Neural progenitor cell (in vitro differentiated cells): ENCODE data around the gene RFX3. TPM values are rescaled to one million over a fixed set of nuclear protein-coding genes. Genes with fewer than 3 reads are reported as not detected.

Experiments used
- DNase-seq: peaks from one replicate; pipeline ENCODE4 v3.0.0-alpha.2; 2016; ENCODE audit warnings: low spot score
- H2AFZ ChIP-seq: fragments of 200-600 bp; sonication (generic); replicated peaks from 2 replicates; pipeline ENCODE4 v1.6.1; 2016; ENCODE audit warnings: antibody characterized with exemption
- H3F3A ChIP-seq: fragments of 200-600 bp; sonication (generic); 2 replicates; pipeline ENCODE4 v1.6.1; 2016; ENCODE audit warnings: antibody characterized with exemption, low read depth
- H3K27ac ChIP-seq: fragments of 200-600 bp; sonication (generic); 2 replicates; pipeline ENCODE4 v1.5.1; 2016; ENCODE audit warnings: mild to moderate bottlenecking
- H3K27me3 ChIP-seq: fragments of 200-600 bp; sonication (generic); 2 replicates; pipeline ENCODE4 v1.6.1; 2016; ENCODE audit warnings: mild to moderate bottlenecking, moderate library complexity
- H3K36me3 ChIP-seq: fragments of 200-600 bp; sonication (generic); 2 replicates; pipeline ENCODE4 v1.5.1; 2016
- H3K4me1 ChIP-seq: fragments of 200-600 bp; sonication (generic); 2 replicates; pipeline ENCODE4 v1.6.1; 2016; ENCODE audit warnings: mixed run types
- H3K4me2 ChIP-seq: fragments of 200-600 bp; sonication (generic); 2 replicates; pipeline ENCODE4 v1.6.1; 2016
- H3K4me3 ChIP-seq: fragments of 200-600 bp; sonication (generic); 2 replicates; pipeline ENCODE4 v1.5.1; 2016
- H3K79me2 ChIP-seq: fragments of 200-600 bp; sonication (generic); 2 replicates; pipeline ENCODE4 v1.6.1; 2016; ENCODE audit warnings: low read depth
- H3K9ac ChIP-seq: fragments of 200-600 bp; sonication (generic); 2 replicates; pipeline ENCODE4 v1.6.1; 2016
- H3K9me3 ChIP-seq: fragments of 200-600 bp; sonication (generic); 2 replicates; pipeline ENCODE4 v1.5.1; 2016; ENCODE audit warnings: low read depth
- H4K20me1 ChIP-seq: fragments of 200-600 bp; sonication (generic); 2 replicates; pipeline ENCODE4 v1.6.1; 2016; ENCODE audit warnings: low read depth
- H3K27ac Mint-ChIP-seq: 3 replicates; pipeline ENCODE4 v1.8.0; 2021; ENCODE audit warnings: mixed read lengths
- H3K27me3 Mint-ChIP-seq: 2 replicates; pipeline ENCODE4 v1.8.0; 2022; ENCODE audit warnings: low read depth, mild to moderate bottlenecking, inconsistent platforms, moderate library complexity, mixed read lengths; ENCODE audit not compliant: insufficient read depth
- H3K36me3 Mint-ChIP-seq: 3 replicates; pipeline ENCODE4 v1.8.0; 2021; ENCODE audit warnings: mixed read lengths
- H3K4me1 Mint-ChIP-seq: 3 replicates; pipeline ENCODE4 v1.8.0; 2021; ENCODE audit warnings: mixed read lengths
- H3K4me3 Mint-ChIP-seq: 3 replicates; pipeline ENCODE4 v1.8.0; 2021; ENCODE audit warnings: mild to moderate bottlenecking, moderate library complexity, mixed read lengths
- H3K9me3 Mint-ChIP-seq: 3 replicates; pipeline ENCODE4 v1.8.0; 2020; ENCODE audit warnings: mixed read lengths
- CTCF ChIP-seq: fragments of 200-600 bp; sonication (generic); IDR thresholded peaks from 2 replicates; pipeline ENCODE4 v1.5.1; 2017; ENCODE audit warnings: antibody characterized with exemption, mild to moderate bottlenecking
- EZH2 ChIP-seq: fragments of 200-600 bp; sonication (generic); IDR thresholded peaks from 2 replicates; pipeline ENCODE4 v1.6.1; 2017; ENCODE audit warnings: antibody characterized with exemption, mild to moderate bottlenecking, moderate library complexity
- EZH2phosphoT487 ChIP-seq: fragments of 200-600 bp; sonication (generic); IDR thresholded peaks from 2 replicates; pipeline ENCODE4 v1.6.1; 2017; ENCODE audit warnings: antibody characterized with exemption
- total RNA-seq: library from RNA; depleted of rRNA; stranded (reverse); fragments of >200 nt; gene quantifications from 2 replicates; pipeline ENCODE4 v1.2.3, GENCODE V29; 2015; ENCODE audit warnings: low replicate concordance

RFX3 gene
- total RNA-seq, 1 donor from 2014 or later = 39.6 TPM

DNA sequence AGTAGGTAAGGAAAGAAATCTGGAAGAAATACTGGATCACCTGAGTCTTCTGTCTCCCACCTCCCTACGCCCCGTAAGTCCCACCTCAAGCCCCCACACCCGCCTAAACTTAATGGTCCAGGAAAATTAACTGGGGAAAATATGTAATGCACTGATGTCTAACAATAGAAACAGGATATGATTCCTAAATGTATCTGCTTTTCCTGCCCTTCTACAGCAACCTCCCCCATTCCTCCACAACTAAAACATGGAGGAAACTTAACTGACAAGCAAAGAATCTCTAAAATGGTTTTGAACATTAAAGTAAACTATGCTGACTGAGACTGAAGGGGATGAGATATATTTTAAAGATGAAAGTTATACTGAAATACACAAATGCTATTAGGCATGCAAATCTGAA is 10.4 kb downstream of the RFX3 start:
- Mint-ChIP-seq H3K4me1 (peaks cover 22% of the 10 kb centered on the region), H3K9me3 (peaks cover 27% of the 10 kb centered on the region), H3K27ac (no peak overlapping the region), H3K4me3 (no peak overlapping the region), H3K27me3 (peaks cover 2% of the 10 kb centered on the region), H3K36me3 (peaks cover 46% of the 10 kb centered on the region)
- Histone ChIP-seq H3K4me2 (no peak overlapping the region), H3K9ac (no peak overlapping the region), H3K27me3 (no peaks in the 10 kb centered on the region), H3K4me1 (peaks cover 23% of the 10 kb centered on the region), H3K4me3 (no peak overlapping the region), H2AFZ (no peak overlapping the region), H3K27ac (no peak overlapping the region), H3K36me3 (no peaks in the 10 kb centered on the region), H4K20me1 (peaks cover 12% of the 10 kb centered on the region), H3K9me3 (no peaks in the 10 kb centered on the region), H3F3A (peaks cover 6% of the 10 kb centered on the region), H3K79me2 (peaks cover 100% of the 10 kb centered on the region)
- no peak for TF ChIP-seq CTCF
- no peak for TF ChIP-seq EZH2
- no peak for TF ChIP-seq EZH2phosphoT487
- no peak for DNase-seq

GRCh38 chr9:3514786-3515185 is 11.0 kb downstream of the RFX3 start:
- H3K27ac ChIP-seq = no peak overlapping the region
- peaks cover 6% of the 10 kb centered on the region for H3F3A ChIP-seq
- H3K4me2 ChIP-seq = no peak overlapping the region
- DNase-seq = no peak
- H3K4me1 ChIP-seq = peaks cover 28% of the 10 kb centered on the region
- Mint-ChIP-seq H3K4me3 (no peak overlapping the region), H3K27ac (no peak overlapping the region), H3K27me3 (peaks cover 2% of the 10 kb centered on the region), H3K36me3 (peaks cover 50% of the 10 kb centered on the region), H3K4me1 (peaks cover 25% of the 10 kb centered on the region), H3K9me3 (peaks cover 27% of the 10 kb centered on the region)
- no peak overlapping the region for H3K9ac ChIP-seq
- no peak overlapping the region for H2AFZ ChIP-seq
- peaks cover 5% of the 10 kb centered on the region for H4K20me1 ChIP-seq
- no peak for TF ChIP-seq EZH2
- TF ChIP-seq CTCF = no peak
- TF ChIP-seq EZH2phosphoT487 = no peak
- H3K79me2 ChIP-seq = peaks cover 100% of the 10 kb centered on the region
- no peak overlapping the region for H3K4me3 ChIP-seq
- H3K36me3 ChIP-seq = no peaks in the 10 kb centered on the region
- no peaks in the 10 kb centered on the region for H3K27me3 ChIP-seq
- no peaks in the 10 kb centered on the region for H3K9me3 ChIP-seq

DNA sequence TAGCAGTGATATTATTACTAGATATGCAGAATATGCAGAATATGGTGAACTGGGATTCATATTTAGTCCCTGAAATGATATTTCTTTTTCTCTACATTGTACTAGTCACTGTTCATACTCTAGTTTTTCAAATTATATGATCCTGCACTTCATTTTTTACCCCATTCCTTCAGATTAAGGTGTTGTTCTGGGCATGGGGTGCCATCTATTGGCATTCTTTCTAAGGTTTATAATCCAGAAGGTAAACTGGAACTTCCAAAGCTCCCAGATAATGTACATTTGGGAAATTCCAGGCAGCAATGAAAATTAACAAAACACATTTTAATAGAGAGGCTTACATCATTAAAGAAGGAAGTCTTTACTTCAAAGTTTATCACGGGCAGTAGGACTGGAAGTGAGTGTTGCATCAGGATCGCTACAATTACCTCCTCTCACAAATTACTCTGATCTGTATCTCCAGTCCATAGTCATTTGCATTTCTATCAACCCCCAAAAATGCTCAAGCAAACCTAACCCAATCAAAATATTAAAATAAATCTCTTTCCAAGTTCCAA is 12.5 kb downstream of the RFX3 start:
- Histone ChIP-seq H3K79me2 (peaks cover 100% of the 10 kb centered on the region), H3K4me2 (no peak overlapping the region), H3K4me3 (no peak overlapping the region), H4K20me1 (peaks cover 5% of the 10 kb centered on the region), H2AFZ (no peak overlapping the region), H3K36me3 (no peaks in the 10 kb centered on the region), H3K27ac (no peak overlapping the region), H3F3A (peaks cover 16% of the 10 kb centered on the region), H3K4me1 (peaks cover 43% of the 10 kb centered on the region), H3K9me3 (no peaks in the 10 kb centered on the region), H3K27me3 (no peaks in the 10 kb centered on the region), H3K9ac (no peak overlapping the region)
- TF ChIP-seq CTCF (no peak), EZH2 (no peak), EZH2phosphoT487 (no peak)
- H3K27me3 Mint-ChIP-seq = peaks cover 2% of the 10 kb centered on the region
- peaks cover 27% of the 10 kb centered on the region for H3K9me3 Mint-ChIP-seq
- peaks cover 30% of the 10 kb centered on the region for H3K4me1 Mint-ChIP-seq
- H3K4me3 Mint-ChIP-seq = no peak overlapping the region
- no peak overlapping the region for H3K27ac Mint-ChIP-seq
- H3K36me3 Mint-ChIP-seq = peaks cover 48% of the 10 kb centered on the region
- no peak for DNase-seq
